ENCODE data around the gene TSC22D1. TPM values are rescaled to one million over a fixed set of nuclear protein-coding genes. Genes with fewer than 3 reads are reported as not detected.

The TSC22D1 gene
- polyA plus RNA-seq, 3 donors, result 24.6 to 61.6 (median 51.3) TPM

- 9 to 13% (median 11%) methylated on average over 3 of the region's 3 CpGs for WGBS, 3 donors
- H3K27ac ChIP-seq (ENCODE audit: low read depth, low read length), result no peak overlapping the region
Measured at GRCh38 chr13:44438234-44438579, 137.9 kb downstream of the TSC22D1 start.

- 3 to 6% (median 6%) methylated on average over 5 of the region's 5 CpGs for WGBS, 3 donors
- H3K27ac ChIP-seq (ENCODE audit: low read depth, low read length), result no peak overlapping the region
Measured at GRCh38 chr13:44437356-44438233, 138.5 kb downstream of the TSC22D1 start.

GRCh38 chr13:44436589-44437337 lies 139.4 kb downstream of the TSC22D1 start:
- WGBS, 3 donors, result 0 to 1% (median 1%) methylated on average over 38 of the region's 38 CpGs
- H3K27ac ChIP-seq (ENCODE audit: low read depth, low read length), result no peak overlapping the region

- no peak overlapping the region for H3K27ac ChIP-seq (ENCODE audit: low read depth, low read length)
- 1 to 2% (median 1%) methylated on average over 9 of the region's 9 CpGs for WGBS, 3 donors
Measured at GRCh38 chr13:44435919-44436510, 140.1 kb downstream of the TSC22D1 start.

- 0 to 1% (median 1%) methylated on average over 51 of the region's 51 CpGs for WGBS, 3 donors
- no peak overlapping the region for H3K27ac ChIP-seq (ENCODE audit: low read depth, low read length)
Measured at GRCh38 chr13:44435142-44435918, 140.8 kb downstream of the TSC22D1 start.

- WGBS, 3 donors, result 3 to 17% (median 13%) methylated on average over 4 of the region's 4 CpGs
- no peak overlapping the region for H3K27ac ChIP-seq (ENCODE audit: low read depth, low read length)
Measured at GRCh38 chr13:44434766-44435141, 141.4 kb downstream of the TSC22D1 start.

GRCh38 chr13:44433863-44434765 lies 142.0 kb downstream of the TSC22D1 start:
- WGBS, 3 donors, result 70 to 84% (median 84%) methylated on average over 15 of the region's 15 CpGs
- no peak overlapping the region for H3K27ac ChIP-seq (ENCODE audit: low read depth, low read length)

- no peak overlapping the region for H3K27ac ChIP-seq (ENCODE audit: low read depth, low read length)
- 68 to 87% (median 70%) methylated on average over 5 of the region's 5 CpGs for WGBS, 3 donors
Measured at GRCh38 chr13:44432650-44433049, 143.5 kb downstream of the TSC22D1 start.

GRCh38 chr13:44431150-44431549 lies 145.0 kb downstream of the TSC22D1 start:
- H3K27ac ChIP-seq (ENCODE audit: low read depth, low read length), result no peak overlapping the region
- 49 to 90% (median 86%) methylated on average over 4 of the region's 4 CpGs for WGBS, 3 donors

- no peak overlapping the region for H3K27ac ChIP-seq (ENCODE audit: low read depth, low read length)
- 61 to 77% (median 77%) methylated on average over 2 of the region's 2 CpGs for WGBS, 3 donors
Measured at GRCh38 chr13:44429311-44429710, 146.8 kb downstream of the TSC22D1 start.

- WGBS, 3 donors, result 62 to 83% (median 79%) methylated on average over 3 of the region's 3 CpGs
- H3K27ac ChIP-seq (ENCODE audit: low read depth, low read length), result no peak overlapping the region
Measured at GRCh38 chr13:44426461-44426860, 149.7 kb downstream of the TSC22D1 start.

GRCh38 chr13:44425815-44426078 lies 150.4 kb downstream of the TSC22D1 start:
- 95 to 100% (median 96%) methylated on average over 2 of the region's 2 CpGs for WGBS, 3 donors

GRCh38 chr13:44425041-44425814 lies 150.9 kb downstream of the TSC22D1 start:
- 54 to 65% (median 58%) methylated on average over 9 of the region's 9 CpGs for WGBS, 3 donors
- no peak overlapping the region for H3K27ac ChIP-seq (ENCODE audit: low read depth, low read length)

More at GRCh38 chr13:44425815-44426078, 150.4 kb downstream of the TSC22D1 start:
- no peak overlapping the region for H3K27ac ChIP-seq (ENCODE audit: low read depth, low read length)

- 93 to 98% (median 96%) methylated on average over 5 of the region's 5 CpGs for WGBS, 3 donors
- no peak overlapping the region for H3K27ac ChIP-seq (ENCODE audit: low read depth, low read length)
Measured at GRCh38 chr13:44423824-44424223, 152.3 kb downstream of the TSC22D1 start.

GRCh38 chr13:44422755-44423643 lies 153.1 kb downstream of the TSC22D1 start:
- WGBS, 3 donors, result 63 to 68% (median 66%) methylated on average over 15 of the region's 15 CpGs
- no peak overlapping the region for H3K27ac ChIP-seq (ENCODE audit: low read depth, low read length)

GRCh38 chr13:44421853-44422525 lies 154.1 kb downstream of the TSC22D1 start:
- no peak overlapping the region for H3K27ac ChIP-seq (ENCODE audit: low read depth, low read length)
- 87 to 96% (median 92%) methylated on average over 2 of the region's 2 CpGs for WGBS, 3 donors

All from adipose tissue (tissue), 3 donors.